GM21717 (cell line): ENCODE data around the gene IFNL1.
"Not testable (repeated sequence)": the region's sequence is repeated elsewhere in the genome, so short reads cannot be mapped to it uniquely, and the experiment has no call there.

Experiments
- ATAC-seq: cut with Tn5 transposase; IDR thresholded peaks from one replicate; pipeline ENCODE4 v1.9.1; 2021; ENCODE audit warnings: mild to moderate bottlenecking, moderate library complexity; ENCODE audit not compliant: unreplicated experiment

The IFNL1 gene

GRCh38 chr19:39296055-39296645 is at the start of gene IFNL1:
TSS of gene IFNL1 (plus strand) at chr19:39296407. CDS start at chr19:39296422, 15 bp downstream.
- ATAC-seq: no peak

DNA sequence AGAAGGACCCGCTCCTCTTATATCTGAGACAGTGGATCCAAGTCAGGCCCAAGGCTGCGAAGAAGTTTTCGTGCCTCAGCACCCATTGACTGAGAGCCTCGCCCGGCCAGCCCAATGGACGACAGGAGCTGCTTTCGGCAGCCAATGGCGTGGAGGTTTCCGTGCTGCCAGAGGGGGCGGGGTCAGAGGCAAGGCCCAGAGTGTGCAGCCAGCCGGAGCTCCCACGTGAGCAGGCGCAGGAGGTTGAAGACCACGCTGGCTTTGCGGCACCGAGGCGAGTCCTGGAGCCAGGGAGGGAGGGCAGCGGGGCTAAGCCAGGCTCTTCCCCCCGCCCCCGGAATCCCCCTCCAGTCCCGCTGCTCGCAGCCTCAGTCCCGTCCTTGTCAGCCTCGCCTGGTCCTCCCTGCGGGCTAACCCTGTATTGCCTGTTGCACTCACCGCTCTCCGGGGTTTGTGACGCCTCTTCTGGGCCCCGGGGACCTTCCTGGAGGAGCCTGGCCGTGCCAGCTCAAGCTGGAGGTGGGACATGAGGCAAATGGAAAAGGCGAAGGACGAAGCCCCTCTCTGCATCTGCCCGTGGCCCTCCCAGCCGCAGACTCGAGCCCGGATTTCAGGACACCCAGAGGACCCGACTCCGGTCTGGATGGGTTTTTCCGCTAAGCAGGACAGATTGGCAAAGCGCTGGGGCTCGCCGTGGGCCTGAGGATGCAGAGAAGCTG is 49.1 kb upstream of the IFNL1 start:
- ATAC-seq: no peak

GRCh38 chr19:39247701-39248664 is 48.2 kb upstream of the IFNL1 start:
- ATAC-seq: no peak

DNA sequence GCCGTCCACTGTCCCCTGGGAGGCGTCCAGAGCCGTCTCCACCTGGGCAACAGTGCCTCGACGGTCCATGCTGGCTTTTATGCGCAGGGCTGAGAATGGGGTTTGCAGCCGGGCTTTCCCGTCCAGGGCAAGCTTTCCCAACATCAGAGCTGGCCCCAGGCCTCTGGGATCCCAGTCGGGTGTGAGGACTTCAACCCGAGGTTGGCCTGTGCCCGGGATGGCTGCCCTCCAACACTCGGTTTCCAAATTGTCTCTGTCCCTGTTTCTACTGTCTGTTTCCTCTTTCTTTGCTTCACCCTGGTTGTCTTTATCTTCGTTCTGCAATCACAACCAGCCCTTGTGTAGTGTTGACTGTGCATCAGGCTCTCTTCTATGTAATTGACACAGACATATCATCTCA is 47.4 kb upstream of the IFNL1 start, which contains the start of gene IFNL4:
Gene IFNL4, minus strand, starts transcription at position 51 of the 400 bp plus-strand sequence.
- ATAC-seq: no peak

GRCh38 chr19:39251081-39251480 is 45.1 kb upstream of the IFNL1 start:
- no peak for ATAC-seq

GRCh38 chr19:39251846-39252245 is 44.4 kb upstream of the IFNL1 start:
- ATAC-seq: no peak

DNA sequence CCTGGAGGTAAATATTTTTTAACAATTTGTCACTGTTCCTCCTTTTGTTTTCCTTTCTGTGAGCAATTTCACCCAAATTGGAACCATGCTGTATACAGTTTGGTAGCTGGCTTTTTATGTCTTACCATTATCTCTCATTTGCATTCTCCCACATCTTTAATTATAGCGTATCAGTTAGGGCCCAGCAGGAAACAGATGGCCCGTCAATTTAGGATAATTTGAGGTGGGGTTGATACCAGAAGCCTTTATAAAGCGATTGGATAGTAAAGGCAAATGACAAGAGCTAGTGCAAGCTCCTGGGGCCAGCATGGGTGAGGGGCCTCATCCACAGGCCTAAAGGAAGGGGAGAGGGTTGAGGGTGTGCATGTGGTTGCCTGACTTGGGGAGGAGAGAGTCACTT is 43.7 kb upstream of the IFNL1 start:
- no peak for ATAC-seq

- no peak for ATAC-seq
Observed at GRCh38 chr19:39253374-39254149, 42.6 kb upstream of the IFNL1 start.

GRCh38 chr19:39254531-39255345 is 41.5 kb upstream of the IFNL1 start:
- ATAC-seq: no peak

DNA sequence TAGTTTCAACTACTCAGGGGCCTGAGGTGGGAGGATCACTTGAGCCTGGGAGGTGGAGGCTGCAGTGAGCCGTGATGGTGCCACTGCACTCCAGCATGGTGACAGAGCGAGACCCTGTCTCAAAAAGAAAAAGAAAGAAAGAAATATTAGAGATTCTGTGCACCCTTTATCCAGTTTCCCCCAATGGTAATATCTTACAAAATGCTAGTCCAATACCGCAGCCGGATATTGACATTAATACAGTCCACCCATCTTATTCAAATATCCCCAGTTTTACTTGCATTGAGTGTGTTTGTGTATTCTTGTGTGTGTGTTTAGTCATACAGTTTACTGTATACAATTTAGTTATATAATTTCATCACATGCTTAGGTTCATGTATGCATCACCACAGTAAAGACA is 39.0 kb upstream of the IFNL1 start:
- no peak for ATAC-seq

DNA sequence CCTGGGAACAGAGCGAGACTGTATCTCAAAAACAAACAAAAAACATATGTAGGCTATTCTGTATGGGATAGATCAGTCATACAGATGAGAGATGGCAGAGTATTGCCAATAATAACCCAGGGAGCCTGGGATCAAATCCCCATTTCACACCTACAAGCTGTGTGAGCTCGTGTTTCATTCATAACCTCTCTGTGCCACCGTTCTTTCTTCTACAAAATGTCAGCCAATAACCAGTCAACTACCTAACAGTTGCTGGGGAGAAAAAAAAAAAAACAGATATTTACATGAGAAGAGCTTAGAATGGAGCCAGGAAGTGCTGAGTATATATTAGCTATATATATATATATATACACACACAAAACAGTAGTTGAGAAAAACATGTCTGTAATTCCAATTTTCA is 34.5 kb upstream of the IFNL1 start:
- ATAC-seq: no peak

GRCh38 chr19:39262496-39262895 is 33.7 kb upstream of the IFNL1 start:
- ATAC-seq: no peak

DNA sequence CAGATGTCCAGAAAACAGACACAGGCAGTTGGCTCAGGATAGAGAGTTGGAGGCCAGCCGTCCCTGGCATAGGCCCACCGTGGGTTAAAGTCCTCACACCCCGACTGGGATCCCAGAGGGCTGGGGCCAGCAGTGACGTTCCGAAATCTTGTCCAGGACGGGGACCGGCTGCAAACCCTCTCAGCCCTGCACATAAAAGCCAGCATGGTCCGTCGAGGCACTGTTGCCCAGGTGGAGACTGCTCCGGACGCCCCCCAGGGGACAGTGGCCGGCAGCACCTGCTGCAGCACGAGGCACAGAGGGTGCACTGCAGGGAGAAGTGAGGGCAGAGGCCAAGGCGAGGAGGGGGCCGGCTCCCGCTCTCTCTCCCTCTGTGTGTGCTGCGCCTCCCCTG is 32.3 kb upstream of the IFNL1 start:
- ATAC-seq: no peak

DNA sequence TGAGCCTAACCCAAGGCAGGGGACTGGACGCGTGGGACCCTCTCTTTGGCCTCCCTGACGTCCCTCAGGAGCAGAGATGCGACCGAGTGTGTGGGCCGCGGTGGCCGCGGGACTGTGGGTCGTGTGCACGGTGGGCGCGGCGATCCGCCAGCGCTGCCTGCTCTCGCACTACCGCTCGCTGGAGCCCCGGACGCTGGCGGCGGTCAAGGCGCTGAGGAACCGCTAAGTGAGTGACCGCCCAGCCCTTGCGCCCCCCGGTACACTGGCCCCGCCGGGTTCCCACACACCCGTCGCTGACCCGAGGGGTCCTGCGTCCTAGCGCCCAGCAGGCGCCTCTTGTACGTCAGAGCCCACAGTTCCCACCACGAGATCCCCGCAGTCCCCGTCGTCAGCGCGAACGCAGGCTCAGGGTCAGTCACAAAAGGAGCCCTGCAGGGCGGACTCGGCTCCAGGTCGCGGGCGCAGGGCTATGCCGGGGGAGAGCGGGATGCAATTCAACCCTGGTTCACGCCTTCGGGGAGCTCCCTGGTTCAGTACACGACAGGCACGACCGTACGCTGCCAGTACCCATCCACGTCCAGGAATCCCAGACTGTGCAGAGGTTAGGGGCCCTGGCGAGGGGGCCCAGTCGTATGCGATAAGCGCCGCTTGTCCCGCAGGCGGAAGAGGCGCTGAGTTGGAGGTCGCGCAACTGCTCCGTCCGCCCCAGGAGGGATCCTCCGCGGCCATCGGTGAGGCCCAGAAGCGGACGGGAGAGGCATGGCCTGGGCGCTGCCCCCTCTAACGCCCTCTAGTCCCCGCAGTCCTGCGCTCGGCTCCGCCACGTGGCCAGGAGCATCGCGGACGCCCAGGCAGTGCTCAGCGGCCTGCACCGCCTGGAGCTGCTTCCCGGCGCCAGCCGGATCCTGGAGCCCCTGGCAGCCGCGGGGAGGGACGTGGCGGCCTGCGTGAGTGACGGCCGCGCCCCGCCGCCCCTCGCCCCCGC is 31.6 kb upstream of the IFNL1 start:
- ATAC-seq: no peak

GRCh38 chr19:39265321-39265916 is 30.8 kb upstream of the IFNL1 start:
- ATAC-seq: no peak

- not testable (repeated sequence) for ATAC-seq
Observed at GRCh38 chr19:39268085-39268484, 28.1 kb upstream of the IFNL1 start, which contains the start of gene IFNL2. TSS of gene IFNL2 (plus strand) at chr19:39268396. CDS start at chr19:39268569, 173 bp downstream.

DNA sequence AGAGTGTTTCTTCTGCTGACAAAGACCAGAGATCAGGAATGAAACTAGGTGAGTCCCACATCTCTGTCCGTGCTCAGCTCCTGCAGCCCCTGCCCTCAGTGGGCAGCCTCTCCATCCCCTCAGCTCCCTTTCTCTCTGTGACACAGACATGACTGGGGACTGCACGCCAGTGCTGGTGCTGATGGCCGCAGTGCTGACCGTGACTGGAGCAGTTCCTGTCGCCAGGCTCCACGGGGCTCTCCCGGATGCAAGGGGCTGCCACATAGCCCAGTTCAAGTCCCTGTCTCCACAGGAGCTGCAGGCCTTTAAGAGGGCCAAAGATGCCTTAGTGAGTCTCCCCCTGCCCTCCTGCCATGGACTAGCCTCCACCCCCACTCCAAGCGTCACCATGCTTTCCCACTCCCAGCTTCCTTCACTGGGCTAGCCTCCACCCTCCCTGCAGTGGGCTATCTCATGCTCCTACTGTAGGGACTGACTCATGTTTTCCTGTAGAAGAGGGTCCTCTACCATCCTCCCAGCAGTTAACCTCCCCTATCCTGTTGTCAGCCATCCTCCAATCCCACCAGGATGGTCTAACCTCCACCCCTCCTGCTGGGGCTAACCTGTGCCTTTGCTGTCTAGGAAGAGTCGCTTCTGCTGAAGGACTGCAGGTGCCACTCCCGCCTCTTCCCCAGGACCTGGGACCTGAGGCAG is 27.5 kb upstream of the IFNL1 start:
- not testable (repeated sequence) for ATAC-seq

DNA sequence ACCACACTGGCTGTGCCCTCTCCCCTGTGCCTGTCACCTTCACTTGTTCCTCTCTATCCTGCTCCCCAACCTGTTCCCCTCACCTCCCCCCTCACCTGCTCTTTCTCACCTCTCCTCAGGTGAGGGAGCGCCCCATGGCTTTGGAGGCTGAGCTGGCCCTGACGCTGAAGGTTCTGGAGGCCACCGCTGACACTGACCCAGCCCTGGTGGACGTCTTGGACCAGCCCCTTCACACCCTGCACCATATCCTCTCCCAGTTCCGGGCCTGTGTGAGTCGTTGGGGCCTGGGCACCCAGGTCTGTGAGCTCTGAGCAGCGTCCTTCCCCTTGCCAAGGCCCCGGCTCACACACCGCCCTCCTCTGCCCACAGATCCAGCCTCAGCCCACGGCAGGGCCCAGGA is 26.8 kb upstream of the IFNL1 start:
- not testable (repeated sequence) for ATAC-seq
